ENCODE measurements around the gene SYAP1. TPM values are rescaled to one million over a fixed set of nuclear protein-coding genes. Genes with fewer than 3 reads are reported as not detected.
"Not testable (repeated sequence)": the region's sequence is repeated elsewhere in the genome, so short reads cannot be mapped to it uniquely, and the experiment has no call there.

SYAP1 gene
- total RNA-seq, 4 donors from 2014 or later: 10.6 to 22.6 (median 16.9) TPM

DNA sequence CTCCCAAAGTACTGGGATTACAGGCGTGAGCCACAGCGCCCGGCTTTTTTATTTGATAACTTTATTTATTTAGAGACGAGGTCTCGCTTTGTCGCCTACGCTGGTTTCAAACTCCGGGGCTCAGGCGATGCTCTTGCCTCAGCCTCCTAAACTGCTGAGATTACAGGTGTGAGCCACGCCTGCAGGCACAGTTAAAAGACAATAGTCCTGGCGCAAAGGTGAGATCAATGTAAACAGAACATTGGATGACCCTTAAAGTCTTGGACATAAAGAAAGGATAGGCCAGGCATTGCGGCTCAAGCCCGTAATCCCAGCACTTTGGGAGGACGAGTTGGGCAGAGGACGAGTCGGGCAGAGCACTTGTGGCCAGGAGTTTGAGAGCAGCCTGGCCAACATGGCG, 64.0 kb downstream of the SYAP1 start:
- no peak for DNase-seq (ENCODE audit: low spot score in 2 of 2)
- 93% methylated on average over 17 of the region's 17 CpGs for WGBS, 2 donors

GRCh38 chrX:16784440-16784839, 65.0 kb downstream of the SYAP1 start:
- not testable (repeated sequence) for H3K9me3 ChIP-seq; DNase-seq (ENCODE audit: low spot score in 2 of 2); H3K27me3 ChIP-seq; H3K36me3 ChIP-seq; H3K4me3 ChIP-seq; H3K27ac ChIP-seq; H3K4me1 ChIP-seq
- WGBS, 2 donors: 79 to 81% methylated on average over 8 to 18 of the region's 18 CpGs

More for the DNA sequence above, 64.0 kb downstream of the SYAP1 start:
- H3K4me1 ChIP-seq: peaks cover 0 to 4% (median under 1%) of the 10 kb centered on the region in 4 donors
- H3K27me3 ChIP-seq: no peaks in the 10 kb centered on the region
- H3K36me3 ChIP-seq: no peaks in the 10 kb centered on the region
- H3K27ac ChIP-seq: no peak overlapping the region
- TF ChIP-seq EP300 (IDR thresholded peaks at IDR 0.05) (no peak), CTCF (IDR thresholded peaks at IDR 0.05) (no peak), POLR2A (IDR thresholded peaks at IDR 0.05) (no peak)
- no peaks in the 10 kb centered on the region for H3K9me3 ChIP-seq
- H3K4me3 ChIP-seq: no peak overlapping the region

- Histone ChIP-seq H3K4me1 (peaks cover 0 to 4% (median 0%) of the 10 kb centered on the region in 4 donors), H3K27me3 (no peaks in the 10 kb centered on the region), H3K36me3 (no peaks in the 10 kb centered on the region), H3K27ac (peak overlapping the region in 1 of 4 donors; percentile 95), H3K9me3 (no peaks in the 10 kb centered on the region), H3K4me3 (peak overlapping the region; percentile 36 to 92 (median 64))
- peak in 1 of 2 donors; percentile 5 for DNase-seq (ENCODE audit: low spot score in 2 of 2)
- TF ChIP-seq EP300 (IDR thresholded peaks at IDR 0.05): no peak
- no peak for TF ChIP-seq POLR2A (IDR thresholded peaks at IDR 0.05)
- no peak for TF ChIP-seq CTCF (IDR thresholded peaks at IDR 0.05)
- WGBS, 2 donors: 17 to 18% methylated on average over 34 to 39 of the region's 39 CpGs
Measured at GRCh38 chrX:16785247-16786138, 66.1 kb downstream of the SYAP1 start.

DNA sequence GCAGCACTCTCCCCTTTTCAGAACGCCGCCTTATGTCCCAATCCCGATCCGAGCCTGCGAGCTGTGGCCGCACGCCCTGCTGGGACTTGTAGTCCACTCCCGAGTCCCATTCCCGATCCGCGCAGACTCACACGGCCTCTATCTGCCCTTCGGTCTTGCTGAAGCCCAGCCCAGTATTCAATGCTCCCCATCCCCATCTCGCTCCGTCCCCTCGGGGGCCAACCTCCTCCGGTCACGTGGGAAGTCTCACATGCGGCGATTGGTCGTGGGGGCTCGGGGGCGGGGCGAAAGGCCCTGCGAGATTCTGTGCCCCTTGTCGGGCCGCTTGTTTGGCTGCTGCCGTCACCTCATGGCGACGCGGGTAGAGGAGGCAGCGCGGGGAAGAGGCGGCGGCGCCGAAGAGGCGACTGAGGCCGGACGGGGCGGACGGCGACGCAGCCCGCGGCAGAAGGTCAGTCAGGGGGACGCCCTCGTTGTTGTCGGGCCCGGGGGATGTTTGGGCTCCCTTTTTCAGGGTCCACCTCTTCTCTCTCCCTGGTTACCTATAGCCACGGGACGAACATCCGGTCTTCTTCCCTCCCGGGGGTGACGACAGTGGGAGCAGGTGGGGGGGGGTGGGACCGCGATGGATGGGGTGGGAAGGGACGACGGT, 66.9 kb downstream of the SYAP1 start, which contains the start of gene TXLNG:
TXLNG (plus strand) TSS at position 328 of the 652 bp plus-strand sequence; CDS start at position 350, 22 bp downstream.
- Histone ChIP-seq H3K4me1 (peaks cover 0 to 4% (median 0%) of the 10 kb centered on the region in 4 donors), H3K9me3 (no peaks in the 10 kb centered on the region), H3K27ac (peak within 1 kb of the TSS; percentile 72 to 95 (median 87)), H3K36me3 (no peaks in the 10 kb centered on the region), H3K4me3 (peak within 1 kb of the TSS; percentile 61 to 92 (median 79)), H3K27me3 (no peaks in the 10 kb centered on the region)
- TF ChIP-seq EP300 (IDR thresholded peaks at IDR 0.05): peak; percentile 79 to 93
- TF ChIP-seq CTCF (IDR thresholded peaks at IDR 0.05): peak in 1 of 5 experiments; percentile 28
- peak; percentile 86 to 91 for TF ChIP-seq POLR2A (IDR thresholded peaks at IDR 0.05)
- 0% methylated on average over 8 to 36 of the region's 59 CpGs for WGBS, 2 donors
- peak; percentile 91 for DNase-seq (ENCODE audit: low spot score in 2 of 2)

GRCh38 chrX:16786791-16787735, 67.7 kb downstream of the SYAP1 start:
- peak overlapping the region; percentile 61 to 92 (median 79) for H3K4me3 ChIP-seq
- TF ChIP-seq EP300 (IDR thresholded peaks at IDR 0.05): peak in 1 of 2 donors; percentile 48
- TF ChIP-seq CTCF (IDR thresholded peaks at IDR 0.05): no peak
- no peak for TF ChIP-seq POLR2A (IDR thresholded peaks at IDR 0.05)
- peak in 1 of 2 donors; percentile 14 for DNase-seq (ENCODE audit: low spot score in 2 of 2)
- H3K36me3 ChIP-seq: no peaks in the 10 kb centered on the region
- peaks cover 0 to 4% (median 0%) of the 10 kb centered on the region in 4 donors for H3K4me1 ChIP-seq
- no peaks in the 10 kb centered on the region for H3K9me3 ChIP-seq
- peak overlapping the region; percentile 72 to 95 (median 87) for H3K27ac ChIP-seq
- H3K27me3 ChIP-seq: no peaks in the 10 kb centered on the region
- 1 to 3% methylated on average over 17 to 49 of the region's 73 CpGs for WGBS, 2 donors
